ENCODE data around the gene PI4KB. TPM values are rescaled to one million over a fixed set of nuclear protein-coding genes. Genes with fewer than 3 reads are reported as not detected.
A peak's percentile ranks its signal among the peaks of the same experiment; 100 is the strongest.

The PI4KB gene
- total and polyA plus RNA-seq, 2 of the 13 experiments (the other 11 are each of a cell fraction or from before 2014, with no cell fraction given), result 19.5 to 29.3 TPM

DNA sequence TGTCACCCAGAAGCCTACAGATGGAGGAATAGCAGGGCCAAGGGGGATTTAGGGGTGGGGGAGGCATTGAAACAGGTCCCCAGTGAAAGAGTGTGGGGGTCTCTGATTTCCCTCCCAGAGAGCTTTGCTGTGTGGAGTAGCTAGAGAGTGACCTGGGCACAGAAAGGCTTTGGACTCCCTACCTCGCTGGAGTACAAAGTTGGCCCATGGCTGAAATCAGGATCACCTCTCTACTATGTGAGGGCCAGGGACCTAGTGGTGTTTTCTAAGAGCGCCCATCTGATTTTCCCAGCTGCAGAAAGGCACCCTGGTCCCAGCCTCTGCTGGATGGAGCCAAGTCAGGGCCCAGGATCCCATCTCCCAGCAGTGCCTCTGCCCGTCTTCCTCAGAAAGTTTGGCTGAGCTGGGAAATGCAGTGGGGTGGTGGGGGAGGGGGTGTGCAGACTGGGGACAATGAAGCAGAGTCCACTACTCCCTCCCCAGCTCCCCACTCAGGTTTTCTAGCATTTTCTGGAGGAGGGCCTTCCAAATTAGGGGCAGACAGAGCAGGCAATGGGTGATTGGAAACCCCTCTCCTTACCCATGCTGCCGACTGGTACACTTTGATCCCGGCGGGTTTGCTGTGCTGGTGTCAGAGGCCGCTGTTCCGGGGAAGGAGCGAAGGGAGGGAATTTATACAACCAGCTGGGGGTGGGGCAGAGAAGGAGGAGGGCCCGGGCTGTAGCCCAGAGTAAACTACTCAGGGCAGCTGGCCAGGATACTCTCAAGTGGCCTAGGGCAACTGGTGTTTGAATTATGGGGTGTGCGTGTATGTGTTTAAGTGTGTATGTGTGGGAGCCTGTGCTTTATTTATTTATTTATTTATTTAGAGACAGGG is 45.1 kb upstream of the PI4KB start, which contains the start of gene SELENBP1 (continued):
- TF ChIP-seq MLLT10 (CRISPR knock-in tag; IDR thresholded peaks at IDR 0.05), result no peak
- no peak for TF ChIP-seq GABPA (IDR thresholded peaks at IDR 0.05; ENCODE audit: low read depth, low read length)
- TF ChIP-seq GABPA (CRISPR knock-in tag; IDR thresholded peaks at IDR 0.05; ENCODE audit: low read depth), result no peak
- no peak for TF ChIP-seq ZBTB1 (CRISPR knock-in tag; IDR thresholded peaks at IDR 0.05; ENCODE audit: borderline replicate concordance)
- TF ChIP-seq FOXO1 (CRISPR knock-in tag; IDR thresholded peaks at IDR 0.05), result no peak
- no peak for TF ChIP-seq ZSCAN9 (CRISPR knock-in tag; IDR thresholded peaks at IDR 0.05; ENCODE audit: borderline replicate concordance)
- no peak; the same call in 1 of the 2 replicates for TF ChIP-seq TGIF2 (CRISPR knock-in tag; IDR thresholded peaks at IDR 0.05)
- no peak for TF ChIP-seq NFYC (CRISPR knock-in tag; IDR thresholded peaks at IDR 0.05)
- no peak for TF ChIP-seq STAG1 (CRISPR knock-in tag; IDR thresholded peaks at IDR 0.05)
- no peak for TF ChIP-seq ZNF101 (CRISPR knock-in tag; IDR thresholded peaks at IDR 0.05; ENCODE audit: borderline replicate concordance, low read depth)
- no peak for TF ChIP-seq PTBP1 (IDR thresholded peaks at IDR 0.05; ENCODE audit: low read depth, low read length, poor library complexity, severe bottlenecking)
- TF ChIP-seq ETV6 (CRISPR knock-in tag; conservative IDR thresholded peaks at IDR 0.05), result no peak
- TF ChIP-seq SP2 (CRISPR knock-in tag; IDR thresholded peaks at IDR 0.05), result no peak
- TF ChIP-seq CENPT (CRISPR knock-in tag; IDR thresholded peaks at IDR 0.05; ENCODE audit: low read depth), result no peak
- no peak for TF ChIP-seq NR2F1 (CRISPR knock-in tag; IDR thresholded peaks at IDR 0.05)
- TF ChIP-seq NCOA5 (CRISPR knock-in tag; IDR thresholded peaks at IDR 0.05), result no peak
- no peak for TF ChIP-seq RFX1 (IDR thresholded peaks at IDR 0.05)
- TF ChIP-seq, protein P1, sequence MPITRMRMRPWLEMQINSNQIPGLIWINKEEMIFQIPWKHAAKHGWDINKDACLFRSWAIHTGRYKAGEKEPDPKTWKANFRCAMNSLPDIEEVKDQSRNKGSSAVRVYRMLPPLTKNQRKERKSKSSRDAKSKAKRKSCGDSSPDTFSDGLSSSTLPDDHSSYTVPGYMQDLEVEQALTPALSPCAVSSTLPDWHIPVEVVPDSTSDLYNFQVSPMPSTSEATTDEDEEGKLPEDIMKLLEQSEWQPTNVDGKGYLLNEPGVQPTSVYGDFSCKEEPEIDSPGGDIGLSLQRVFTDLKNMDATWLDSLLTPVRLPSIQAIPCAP (CRISPR knock-in tag; IDR thresholded peaks at IDR 0.05; ENCODE audit: low read depth), result no peak
- TF ChIP-seq GATAD2A (CRISPR knock-in tag; IDR thresholded peaks at IDR 0.05), result no peak
- TF ChIP-seq SP5 (CRISPR knock-in tag; IDR thresholded peaks at IDR 0.05; ENCODE audit: borderline replicate concordance, low read depth), result peak; percentile 67
- no peak for TF ChIP-seq SMAD9 (CRISPR knock-in tag; IDR thresholded peaks at IDR 0.05)
- TF ChIP-seq SRSF9 (IDR thresholded peaks at IDR 0.05; ENCODE audit: borderline replicate concordance, insufficient read depth, low read depth, low read length, poor library complexity, severe bottlenecking), result no peak
- TF ChIP-seq YEATS2 (CRISPR knock-in tag; IDR thresholded peaks at IDR 0.05; ENCODE audit: borderline replicate concordance), result peak; percentile 48; the same call in 1 of the 2 replicates
- TF ChIP-seq CENPX (CRISPR knock-in tag; IDR thresholded peaks at IDR 0.05), result no peak

Measured in HepG2 (cell line).